HL-60 (cell line): ENCODE measurements around the gene PLA2G4B.

Experiments
- DNase-seq, 2 experiments: peaks; one replicate each; pipeline ENCODE4 v3.0.0-alpha.2; 2010 to 2020; ENCODE audit warnings: low read depth in 1 of 2, low spot score in 1 of 2
- H3K27ac ChIP-seq: fragments of 250-450 bp; sonication (Bioruptor Pico); replicated peaks from 2 replicates; pipeline ENCODE4 v1.5.1; 2020; ENCODE audit warnings: mild to moderate bottlenecking, moderate library complexity
- H3K27me3 ChIP-seq: fragments of 250-450 bp; sonication (Bioruptor Pico); 2 replicates; pipeline ENCODE4 v1.5.1; 2021; ENCODE audit warnings: mild to moderate bottlenecking, moderate library complexity; ENCODE audit not compliant: insufficient read depth, poor library complexity, severe bottlenecking
- H3K4me3 ChIP-seq: replicated peaks from 2 replicates; pipeline ENCODE4 v1.5.1; 2011; ENCODE audit warnings: mild to moderate bottlenecking, control low read depth, low read length; ENCODE audit not compliant: insufficient read depth
- CTCF ChIP-seq: IDR thresholded peaks from one replicate; pipeline ENCODE4 v1.5.1; 2011; ENCODE audit warnings: low read length, control low read depth, inconsistent platforms; ENCODE audit not compliant: insufficient read depth
- GABPA ChIP-seq: IDR thresholded peaks from 2 replicates; pipeline ENCODE4 v1.6.1; 2012; ENCODE audit warnings: low read depth
- POLR2AphosphoS5 ChIP-seq: IDR thresholded peaks from 2 replicates; pipeline ENCODE4 v1.6.1; 2012; ENCODE audit warnings: low read depth
- REST ChIP-seq: IDR thresholded peaks from 2 replicates; pipeline ENCODE4 v1.6.1; 2012; ENCODE audit warnings: low read depth; ENCODE audit not compliant: insufficient replicate concordance
- SPI1 ChIP-seq: IDR thresholded peaks from 2 replicates; pipeline ENCODE4 v1.6.1; 2012; ENCODE audit warnings: low read depth, mild to moderate bottlenecking, borderline replicate concordance

The PLA2G4B gene

GRCh38 chr15:41836713-41837454 lies 1.8 kb upstream of the PLA2G4B start:
- H3K4me3 ChIP-seq, result no peak overlapping the region
- H3K27me3 ChIP-seq, result no peaks in the 10 kb centered on the region
- no peak for TF ChIP-seq SPI1
- TF ChIP-seq POLR2AphosphoS5, result no peak
- no peak for TF ChIP-seq CTCF
- no peak for TF ChIP-seq GABPA
- no peak for TF ChIP-seq REST
- DNase-seq, result no peak
- no peak overlapping the region for H3K27ac ChIP-seq

- no peak overlapping the region for H3K4me3 ChIP-seq
- H3K27ac ChIP-seq, result no peak overlapping the region
- TF ChIP-seq SPI1 (no peak), REST (no peak), CTCF (no peak), POLR2AphosphoS5 (no peak), GABPA (no peak)
- no peak for DNase-seq
- no peaks in the 10 kb centered on the region for H3K27me3 ChIP-seq
Observed at GRCh38 chr15:41839781-41840491, 1.3 kb downstream of the PLA2G4B start.

GRCh38 chr15:41840673-41841072 lies 2.0 kb downstream of the PLA2G4B start:
- Histone ChIP-seq H3K27ac (no peak overlapping the region), H3K4me3 (no peak overlapping the region), H3K27me3 (no peaks in the 10 kb centered on the region)
- TF ChIP-seq REST (no peak), CTCF (no peak), SPI1 (no peak), GABPA (no peak), POLR2AphosphoS5 (no peak)
- no peak for DNase-seq
